Right renal cortex interstitium (tissue), 3 donors: ENCODE measurements around the gene EIF2A. TPM values are rescaled to one million over a fixed set of nuclear protein-coding genes. Genes with fewer than 3 reads are reported as not detected.

Source experiments
- DNase-seq, 3 donors: peaks; one replicate each; pipeline ENCODE4 v3.0.0-alpha.2; 2013; ENCODE audit warnings: low read depth in 3 of 3, low spot score in 2 of 3
- polyA plus RNA-seq, 3 donors: library from polyadenylated mRNA; unstranded; fragments of 120-200 nt; gene quantifications; one replicate each; pipeline ENCODE4 v1.2.1, GENCODE V29; 2013; ENCODE audit not compliant: insufficient read length in 3 of 3

EIF2A gene
- polyA plus RNA-seq, 3 donors = 161 to 205 (median 164) TPM

GRCh38 chr3:150627557-150627956 is 81.0 kb downstream of the EIF2A start:
- DNase-seq = no peak

DNA sequence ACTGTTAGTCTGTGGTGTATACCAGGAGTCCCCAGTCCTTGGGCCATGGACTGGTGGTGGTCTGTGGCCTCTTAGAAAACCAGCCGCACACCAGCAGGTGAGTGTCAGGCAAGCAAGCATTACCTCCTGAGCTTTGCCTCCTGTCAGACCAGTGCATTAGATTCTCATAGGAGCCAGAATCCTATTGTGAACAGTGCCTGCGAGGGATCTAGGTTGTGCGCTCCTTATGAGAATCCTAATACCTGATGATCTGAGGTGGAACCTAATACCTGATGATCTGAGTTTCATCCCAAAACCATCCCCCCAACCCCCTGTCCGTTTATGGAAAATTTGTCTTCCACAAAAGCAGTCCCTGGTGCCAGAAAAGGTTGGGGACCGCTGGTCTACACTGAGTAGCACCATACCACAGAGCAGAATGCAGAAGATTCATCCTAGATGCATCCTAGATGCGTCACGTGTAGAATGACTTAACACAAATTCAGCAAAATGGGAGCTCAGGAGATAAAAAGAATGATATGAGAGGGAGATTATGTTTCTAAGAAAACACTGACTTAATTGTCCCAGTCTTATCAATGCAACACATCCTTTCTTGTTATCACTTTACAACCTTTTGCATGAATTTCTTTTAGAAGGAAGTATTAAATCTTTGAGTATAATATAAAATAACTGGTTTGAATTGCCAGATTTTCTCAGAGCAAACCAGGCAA is 85.1 kb downstream of the EIF2A start:
- DNase-seq = no peak

GRCh38 chr3:150635076-150635475 is 88.5 kb downstream of the EIF2A start:
- DNase-seq = no peak

GRCh38 chr3:150635526-150635925 is 88.9 kb downstream of the EIF2A start:
- DNase-seq = no peak

Other genes with a start within 250 kb of the EIF2A start
- 10 to 100 TPM; 58.1 to 65.5 (median 60.4) TPM for gene TSC22D2, start 138.5 kb upstream of the EIF2A start, polyA plus RNA-seq
- gene SERP1, start 291 bp upstream of the EIF2A start, polyA plus RNA-seq = 100 to 1,000 TPM; 121 to 128 (median 123) TPM
- gene SELENOT, start 56.5 kb downstream of the EIF2A start, polyA plus RNA-seq = 100 to 1,000 TPM; 135 to 147 (median 147) TPM
- 1 to 10 TPM in 1 of 3 donors, under 1 TPM in 2; 0.50 to 1.2 (median 0.97) TPM for gene ERICH6, start 157.1 kb downstream of the EIF2A start, polyA plus RNA-seq
- 10 to 100 TPM; 18.7 to 20.6 (median 19.6) TPM for gene SIAH2, start 216.4 kb downstream of the EIF2A start, polyA plus RNA-seq